Anterior cingulate cortex (tissue), 58 donors: ENCODE data around the gene CTNNA2.

Experiments
- DNase-seq, 58 donors: peaks; one replicate each; lab custom pipeline; 2025; lab: John Stamatoyannopoulos, UW

The CTNNA2 gene

GRCh38 chr2:80338794-80339193, 825.9 kb downstream of the CTNNA2 start:
- DNase-seq: no peak

GRCh38 chr2:80340022-80340421, 827.2 kb downstream of the CTNNA2 start:
- DNase-seq: no peak

GRCh38 chr2:80348078-80348477, 835.2 kb downstream of the CTNNA2 start:
- DNase-seq: no peak

- DNase-seq: peak in 2 of 58 donors; percentile 0 to 33
These were observed 836.1 kb downstream of the CTNNA2 start for GRCh38 chr2:80348953-80349352.

- DNase-seq: no peak
These were observed 838.4 kb downstream of the CTNNA2 start for GRCh38 chr2:80351231-80351630.

GRCh38 chr2:80354858-80355257, 842.0 kb downstream of the CTNNA2 start:
- DNase-seq: no peak

GRCh38 chr2:80361904-80362303, 849.1 kb downstream of the CTNNA2 start:
- no peak for DNase-seq

- DNase-seq: no peak
These were observed 850.5 kb downstream of the CTNNA2 start for GRCh38 chr2:80363330-80363729.

- no peak for DNase-seq
These were observed 851.0 kb downstream of the CTNNA2 start for GRCh38 chr2:80363791-80364349.

GRCh38 chr2:80364524-80365212, 851.8 kb downstream of the CTNNA2 start:
- DNase-seq: no peak

GRCh38 chr2:80365762-80366161, 852.9 kb downstream of the CTNNA2 start:
- DNase-seq: no peak

GRCh38 chr2:80370375-80371009, 857.6 kb downstream of the CTNNA2 start:
- DNase-seq: no peak

- DNase-seq: no peak
These were observed 861.3 kb downstream of the CTNNA2 start for GRCh38 chr2:80374105-80374504.

- DNase-seq: no peak
These were observed 864.2 kb downstream of the CTNNA2 start for GRCh38 chr2:80377071-80377470.

GRCh38 chr2:80380736-80381135, 867.9 kb downstream of the CTNNA2 start:
- DNase-seq: peak in 4 of 58 donors; percentile 6 to 28 (median 14)

- DNase-seq: no peak
These were observed 868.8 kb downstream of the CTNNA2 start for GRCh38 chr2:80381666-80382065.

GRCh38 chr2:80392441-80392840, 879.6 kb downstream of the CTNNA2 start:
- no peak for DNase-seq

- DNase-seq: no peak
These were observed 881.1 kb downstream of the CTNNA2 start for GRCh38 chr2:80393991-80394390.

GRCh38 chr2:80395251-80395650, 882.4 kb downstream of the CTNNA2 start:
- no peak for DNase-seq

- peak in 2 of 58 donors; percentile 2 to 33 for DNase-seq
These were observed 883.4 kb downstream of the CTNNA2 start for GRCh38 chr2:80396276-80396675.

GRCh38 chr2:80403081-80403480, 890.2 kb downstream of the CTNNA2 start:
- DNase-seq: no peak

- DNase-seq: no peak
These were observed 894.5 kb downstream of the CTNNA2 start for GRCh38 chr2:80407377-80407776.
